Hepatocyte (in vitro differentiated cells): ENCODE results near the gene CACNG4. TPM values are rescaled to one million over a fixed set of nuclear protein-coding genes. Genes with fewer than 3 reads are reported as not detected.
"Not testable (repeated sequence)": the region's sequence is repeated elsewhere in the genome, so short reads cannot be mapped to it uniquely, and the experiment has no call there.

Source experiments
- DNase-seq: peaks from one replicate; pipeline ENCODE4 v3.0.0-alpha.2; 2016; ENCODE audit warnings: low spot score
- H2AFZ ChIP-seq: fragments of 200-600 bp; sonication (generic); 2 replicates; pipeline ENCODE4 v1.6.0; 2016; ENCODE audit warnings: antibody characterized with exemption, mild to moderate bottlenecking
- H3K27ac ChIP-seq: fragments of 200-600 bp; sonication (generic); 2 replicates; pipeline ENCODE4 v1.5.1; 2016; ENCODE audit warnings: mild to moderate bottlenecking
- H3K27me3 ChIP-seq: fragments of 200-600 bp; sonication (generic); 2 replicates; pipeline ENCODE4 v1.6.1; 2016
- H3K36me3 ChIP-seq: fragments of 200-600 bp; sonication (generic); replicated peaks from 2 replicates; pipeline ENCODE4 v1.5.1; 2016; ENCODE audit warnings: low read depth; ENCODE audit not compliant: insufficient read depth
- H3K4me1 ChIP-seq: fragments of 200-600 bp; sonication (generic); 2 replicates; pipeline ENCODE4 v1.5.1; 2016; ENCODE audit warnings: mild to moderate bottlenecking, moderate library complexity; ENCODE audit not compliant: insufficient read depth
- H3K4me2 ChIP-seq: fragments of 200-600 bp; sonication (generic); 2 replicates; pipeline ENCODE4 v1.6.0; 2016
- H3K4me3 ChIP-seq: fragments of 200-600 bp; sonication (generic); 2 replicates; pipeline ENCODE4 v1.5.1; 2016; ENCODE audit warnings: mild to moderate bottlenecking
- H3K79me2 ChIP-seq: fragments of 200-600 bp; sonication (generic); 2 replicates; pipeline ENCODE4 v1.6.0; 2017; ENCODE audit warnings: mild to moderate bottlenecking
- H3K9me2 ChIP-seq: fragments of 200-600 bp; sonication (generic); replicated peaks from 2 replicates; pipeline ENCODE4 v1.6.0; 2017; ENCODE audit warnings: mild to moderate bottlenecking; ENCODE audit not compliant: insufficient read depth
- H3K9me3 ChIP-seq: fragments of 200-600 bp; sonication (generic); 2 replicates; pipeline ENCODE4 v1.5.1; 2016; ENCODE audit warnings: low read depth, mild to moderate bottlenecking
- H4K20me1 ChIP-seq: fragments of 200-600 bp; sonication (generic); 2 replicates; pipeline ENCODE4 v1.6.0; 2016; ENCODE audit warnings: mild to moderate bottlenecking; ENCODE audit not compliant: insufficient read depth, poor library complexity, severe bottlenecking
- CTCF ChIP-seq: fragments of 200-600 bp; sonication (generic); IDR thresholded peaks from 2 replicates; pipeline ENCODE4 v1.5.1; 2016; ENCODE audit warnings: antibody characterized with exemption, mild to moderate bottlenecking; ENCODE audit not compliant: poor library complexity
- EZH2 ChIP-seq: fragments of 200-600 bp; sonication (generic); IDR thresholded peaks from 2 replicates; pipeline ENCODE4 v1.6.1; 2016; ENCODE audit warnings: antibody characterized with exemption, mild to moderate bottlenecking, borderline replicate concordance
- EZH2phosphoT487 ChIP-seq: fragments of 200-600 bp; sonication (generic); IDR thresholded peaks from one replicate; pipeline ENCODE4 v1.6.1; 2018; ENCODE audit warnings: antibody characterized with exemption, mild to moderate bottlenecking, low read depth, moderate library complexity; ENCODE audit not compliant: unreplicated experiment, severe bottlenecking
- WGBS: methylation state at CpG from one replicate; pipeline ENCODE4 v1.1.6; 2016; ENCODE audit warnings: low lambda C conversion rate; ENCODE audit errors: missing lambda C conversion rate; 5-methylcytosine and 5-hydroxymethylcytosine counted together
- polyA plus RNA-seq: library from polyadenylated mRNA; unstranded; fragments of >200 nt; fragmentation: Nextera tagmentation; extraction: Ambion mirVana; gene quantifications from 2 replicates; pipeline ENCODE4 v1.2.1, GENCODE V29; 2016
- total RNA-seq: library from RNA; depleted of rRNA; stranded (reverse); fragments of >200 nt; gene quantifications from 2 replicates; pipeline ENCODE4 v1.2.3, GENCODE V29; 2014

The CACNG4 gene
- total and polyA plus RNA-seq, 2 experiments from 2014 or later = 3.5 to 3.9 TPM

- Histone ChIP-seq H3K27me3 (peaks cover 25% of the 10 kb centered on the region), H3K9me3 (no peaks in the 10 kb centered on the region), H3K9me2 (no peaks in the 10 kb centered on the region), H3K4me1 (no peaks in the 10 kb centered on the region), H3K4me2 (no peak overlapping the region), H3K4me3 (no peak overlapping the region), H4K20me1 (no peaks in the 10 kb centered on the region), H3K36me3 (no peaks in the 10 kb centered on the region), H3K27ac (no peak overlapping the region), H2AFZ (no peak overlapping the region), H3K79me2 (no peaks in the 10 kb centered on the region)
- 56% methylated on average over 6 of the region's 6 CpGs for WGBS
- no peak for DNase-seq
- TF ChIP-seq CTCF = no peak
- no peak for TF ChIP-seq EZH2
- TF ChIP-seq EZH2phosphoT487 = no peak
Measured at GRCh38 chr17:66970797-66971196, 6.3 kb downstream of the CACNG4 start.

GRCh38 chr17:66971264-66971663 lies 6.8 kb downstream of the CACNG4 start:
- no peaks in the 10 kb centered on the region for H3K79me2 ChIP-seq
- no peak for DNase-seq
- TF ChIP-seq EZH2 (no peak), CTCF (peak; percentile 10)
- H3K4me1 ChIP-seq = no peaks in the 10 kb centered on the region
- no peaks in the 10 kb centered on the region for H3K9me2 ChIP-seq
- no peak overlapping the region for H3K4me2 ChIP-seq
- H3K4me3 ChIP-seq = no peak overlapping the region
- H4K20me1 ChIP-seq = no peaks in the 10 kb centered on the region
- no peak overlapping the region for H3K27ac ChIP-seq
- WGBS = 64% methylated on average over 6 of the region's 6 CpGs
- H3K36me3 ChIP-seq = no peaks in the 10 kb centered on the region
- no peaks in the 10 kb centered on the region for H3K9me3 ChIP-seq
- H3K27me3 ChIP-seq = peaks cover 21% of the 10 kb centered on the region
- no peak overlapping the region for H2AFZ ChIP-seq

- peaks cover 14% of the 10 kb centered on the region for H3K27me3 ChIP-seq
- no peaks in the 10 kb centered on the region for H4K20me1 ChIP-seq
- no peak overlapping the region for H3K4me2 ChIP-seq
- H3K9me3 ChIP-seq = no peaks in the 10 kb centered on the region
- TF ChIP-seq CTCF = no peak
- TF ChIP-seq EZH2phosphoT487 = no peak
- H3K4me1 ChIP-seq = no peaks in the 10 kb centered on the region
- no peak overlapping the region for H3K4me3 ChIP-seq
- H3K9me2 ChIP-seq = no peaks in the 10 kb centered on the region
- no peaks in the 10 kb centered on the region for H3K36me3 ChIP-seq
- DNase-seq = no peak
- H2AFZ ChIP-seq = no peak overlapping the region
- H3K27ac ChIP-seq = no peak overlapping the region
- 78% methylated on average over 15 of the region's 15 CpGs for WGBS
- no peaks in the 10 kb centered on the region for H3K79me2 ChIP-seq
Measured at GRCh38 chr17:66971730-66972441, 7.4 kb downstream of the CACNG4 start.

- DNase-seq, H3K27me3 ChIP-seq, H3K9me2 ChIP-seq, H3K36me3 ChIP-seq, H4K20me1 ChIP-seq, H3K4me3 ChIP-seq, H3K4me2 ChIP-seq, H3K4me1 ChIP-seq, H3K9me3 ChIP-seq, H3K27ac ChIP-seq, H3K79me2 ChIP-seq, H2AFZ ChIP-seq: not testable (repeated sequence)
- 80% methylated on average over 10 of the region's 10 CpGs for WGBS
Measured at GRCh38 chr17:66972442-66972830, 7.9 kb downstream of the CACNG4 start.
